Body of pancreas (tissue), 4 donors: ENCODE measurements around the gene ARHGEF17. TPM values are rescaled to one million over a fixed set of nuclear protein-coding genes. Genes with fewer than 3 reads are reported as not detected.

ENCODE experiments used
- ATAC-seq: fragments of 150-250 bp; one replicate; pipeline ENCODE4 v1.9.1; 2016
- DNase-seq, 4 donors: peaks; one replicate each; pipeline ENCODE4 v3.0.0-alpha.2; 2019
- H3K27ac ChIP-seq, 4 donors: fragments of 200-600 bp; sonication (generic); 1 replicate in 3 of 4; 2 replicates in 1 of 4; pipeline versions ENCODE4 v1.5.1 to v1.6.1; 2016 to 2019; ENCODE audit warnings: mild to moderate bottlenecking in 1 of 4, mixed read lengths in 1 of 4, moderate library complexity in 1 of 4
- H3K27me3 ChIP-seq, 2 donors: fragments of 200-600 bp; sonication (generic); one replicate each; pipeline ENCODE4 v1.6.0; 2016; ENCODE audit warnings: mild to moderate bottlenecking in 1 of 2
- H3K36me3 ChIP-seq, 2 donors: fragments of 200-600 bp; sonication (generic); replicated peaks in 1 of 2; 2 replicates each; pipeline ENCODE4 v1.5.1; 2016; ENCODE audit warnings: low read depth in 2 of 2; ENCODE audit not compliant: insufficient read depth in 1 of 2
- H3K4me1 ChIP-seq: fragments of 200-600 bp; sonication (generic); one replicate; pipeline ENCODE4 v1.6.0; 2016
- H3K4me3 ChIP-seq, 2 donors: fragments of 200-600 bp; sonication (generic); 1 replicate in 1 of 2; 2 replicates in 1 of 2; pipeline ENCODE4 v1.5.1; 2016 to 2019
- H3K9me3 ChIP-seq, 3 donors: fragments of 200-600 bp; sonication (generic); 1 replicate in 2 of 3; 2 replicates in 1 of 3; pipeline ENCODE4 v1.5.1; 2016
- POLR2A ChIP-seq, 3 donors: fragments of 450-650 bp; IDR thresholded peaks; one replicate each; pipeline ENCODE4 v1.6.1; 2016; ENCODE audit warnings: antibody characterized with exemption in 3 of 3, mild to moderate bottlenecking in 2 of 3
- WGBS, 2 donors: methylation state at CpG; one replicate each; pipeline ENCODE4 v1.1.5; 2017; 5-methylcytosine and 5-hydroxymethylcytosine counted together
- intact Hi-C: fragments of 100-400 bp; cut with DNase I; formaldehyde crosslinking; loops from one replicate; pipeline ENCODE4 v1.15.1; 2023
- total RNA-seq, 2 donors: library from RNA; depleted of rRNA; stranded (reverse); fragments of >200 nt; gene quantifications; one replicate each; pipeline ENCODE4 v1.1.0, GENCODE V29; 2016
- TF ChIP-seq, protein P1 (sequence below), 7 experiments: fragments of 450-650 bp in 4 of 7; fragments of 200-600 bp in 3 of 7; sonication (generic) in 3 of 7; IDR thresholded peaks; one replicate each; pipeline ENCODE4 v1.5.1; 2016 to 2019; ENCODE audit warnings: antibody characterized with exemption in 7 of 7

ARHGEF17 gene, protein sequence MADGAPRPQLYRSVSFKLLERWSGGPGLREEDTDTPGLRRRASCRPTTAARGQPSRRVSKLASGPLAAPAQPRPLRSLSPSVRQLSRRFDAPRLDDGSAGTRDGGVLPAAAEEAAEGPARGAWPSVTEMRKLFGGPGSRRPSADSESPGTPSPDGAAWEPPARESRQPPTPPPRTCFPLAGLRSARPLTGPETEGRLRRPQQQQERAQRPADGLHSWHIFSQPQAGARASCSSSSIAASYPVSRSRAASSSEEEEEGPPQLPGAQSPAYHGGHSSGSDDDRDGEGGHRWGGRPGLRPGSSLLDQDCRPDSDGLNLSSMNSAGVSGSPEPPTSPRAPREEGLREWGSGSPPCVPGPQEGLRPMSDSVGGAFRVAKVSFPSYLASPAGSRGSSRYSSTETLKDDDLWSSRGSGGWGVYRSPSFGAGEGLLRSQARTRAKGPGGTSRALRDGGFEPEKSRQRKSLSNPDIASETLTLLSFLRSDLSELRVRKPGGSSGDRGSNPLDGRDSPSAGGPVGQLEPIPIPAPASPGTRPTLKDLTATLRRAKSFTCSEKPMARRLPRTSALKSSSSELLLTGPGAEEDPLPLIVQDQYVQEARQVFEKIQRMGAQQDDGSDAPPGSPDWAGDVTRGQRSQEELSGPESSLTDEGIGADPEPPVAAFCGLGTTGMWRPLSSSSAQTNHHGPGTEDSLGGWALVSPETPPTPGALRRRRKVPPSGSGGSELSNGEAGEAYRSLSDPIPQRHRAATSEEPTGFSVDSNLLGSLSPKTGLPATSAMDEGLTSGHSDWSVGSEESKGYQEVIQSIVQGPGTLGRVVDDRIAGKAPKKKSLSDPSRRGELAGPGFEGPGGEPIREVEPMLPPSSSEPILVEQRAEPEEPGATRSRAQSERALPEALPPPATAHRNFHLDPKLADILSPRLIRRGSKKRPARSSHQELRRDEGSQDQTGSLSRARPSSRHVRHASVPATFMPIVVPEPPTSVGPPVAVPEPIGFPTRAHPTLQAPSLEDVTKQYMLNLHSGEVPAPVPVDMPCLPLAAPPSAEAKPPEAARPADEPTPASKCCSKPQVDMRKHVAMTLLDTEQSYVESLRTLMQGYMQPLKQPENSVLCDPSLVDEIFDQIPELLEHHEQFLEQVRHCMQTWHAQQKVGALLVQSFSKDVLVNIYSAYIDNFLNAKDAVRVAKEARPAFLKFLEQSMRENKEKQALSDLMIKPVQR (N-terminal part only)
- 10 to 100 TPM; 19.2 to 28.0 TPM for total RNA-seq

DNA sequence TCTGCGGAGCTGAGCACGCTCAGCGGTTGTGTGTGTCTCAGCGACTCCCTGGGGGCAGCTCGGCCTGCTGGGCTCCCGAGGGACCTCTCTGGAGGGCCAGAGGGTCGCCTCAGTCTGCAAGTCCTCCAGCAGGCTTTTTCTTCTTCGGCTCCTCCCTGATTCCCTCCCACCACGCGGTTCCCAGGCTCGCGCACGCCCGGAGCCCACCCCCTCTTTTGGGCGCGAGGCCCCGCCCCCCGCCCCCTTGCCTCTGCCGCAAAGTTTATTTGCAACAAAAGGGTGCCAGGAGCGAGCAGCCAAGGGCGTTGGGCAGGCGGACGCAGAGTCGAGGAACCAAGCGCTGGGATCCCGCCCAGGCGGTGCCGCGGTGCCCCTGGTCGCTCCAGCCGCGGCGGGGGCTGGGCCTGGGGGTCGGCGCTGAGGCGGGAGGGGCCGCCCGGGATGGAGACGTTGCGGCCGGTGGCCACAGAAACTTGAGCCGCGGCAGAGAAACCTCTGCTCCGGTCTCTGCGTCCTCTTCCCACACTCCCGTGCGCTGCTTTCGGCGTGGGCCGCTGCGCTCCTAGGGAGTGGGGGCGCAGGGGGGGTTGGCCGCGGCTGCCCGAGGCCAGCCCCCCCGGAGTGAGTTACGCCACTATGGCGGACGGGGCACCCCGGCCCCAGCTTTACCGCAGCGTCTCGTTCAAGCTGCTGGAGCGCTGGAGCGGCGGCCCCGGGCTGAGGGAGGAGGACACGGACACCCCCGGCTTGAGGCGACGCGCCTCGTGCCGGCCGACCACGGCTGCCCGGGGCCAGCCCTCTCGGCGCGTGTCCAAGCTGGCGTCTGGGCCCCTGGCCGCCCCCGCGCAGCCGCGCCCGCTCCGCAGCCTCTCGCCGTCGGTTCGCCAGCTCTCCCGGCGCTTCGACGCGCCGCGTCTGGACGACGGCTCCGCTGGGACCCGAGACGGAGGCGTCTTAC lies at the start of gene ARHGEF17:
Gene ARHGEF17, plus strand, starts transcription at position 274 of the 958 bp plus-strand sequence. Its CDS starts 363 bp downstream, at position 637.
- DNase-seq: peak; percentile 55 to 71 (median 64)
- ATAC-seq: peak; percentile 36
- peaks cover 47% of the 10 kb centered on the region for H3K4me1 ChIP-seq
- peak within 1 kb of the TSS; percentile 71 to 96 (median 90) for H3K27ac ChIP-seq
- H3K27me3 ChIP-seq: no peaks in the 10 kb centered on the region
- TF ChIP-seq POLR2A (IDR thresholded peaks at IDR 0.05): peak in 2 of 3 donors; percentile 26 to 35
- TF ChIP-seq, protein P1, sequence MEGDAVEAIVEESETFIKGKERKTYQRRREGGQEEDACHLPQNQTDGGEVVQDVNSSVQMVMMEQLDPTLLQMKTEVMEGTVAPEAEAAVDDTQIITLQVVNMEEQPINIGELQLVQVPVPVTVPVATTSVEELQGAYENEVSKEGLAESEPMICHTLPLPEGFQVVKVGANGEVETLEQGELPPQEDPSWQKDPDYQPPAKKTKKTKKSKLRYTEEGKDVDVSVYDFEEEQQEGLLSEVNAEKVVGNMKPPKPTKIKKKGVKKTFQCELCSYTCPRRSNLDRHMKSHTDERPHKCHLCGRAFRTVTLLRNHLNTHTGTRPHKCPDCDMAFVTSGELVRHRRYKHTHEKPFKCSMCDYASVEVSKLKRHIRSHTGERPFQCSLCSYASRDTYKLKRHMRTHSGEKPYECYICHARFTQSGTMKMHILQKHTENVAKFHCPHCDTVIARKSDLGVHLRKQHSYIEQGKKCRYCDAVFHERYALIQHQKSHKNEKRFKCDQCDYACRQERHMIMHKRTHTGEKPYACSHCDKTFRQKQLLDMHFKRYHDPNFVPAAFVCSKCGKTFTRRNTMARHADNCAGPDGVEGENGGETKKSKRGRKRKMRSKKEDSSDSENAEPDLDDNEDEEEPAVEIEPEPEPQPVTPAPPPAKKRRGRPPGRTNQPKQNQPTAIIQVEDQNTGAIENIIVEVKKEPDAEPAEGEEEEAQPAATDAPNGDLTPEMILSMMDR (IDR thresholded peaks at IDR 0.05): no peak
- peak within 1 kb of the TSS; percentile 37 to 45 for H3K4me3 ChIP-seq
- 0% methylated on average over 6 to 67 of the region's 105 CpGs for WGBS, 2 donors
- H3K36me3 ChIP-seq: no peaks in the 10 kb centered on the region
- intact Hi-C loops: no loop called here
- H3K9me3 ChIP-seq: no peaks in the 10 kb centered on the region

DNA sequence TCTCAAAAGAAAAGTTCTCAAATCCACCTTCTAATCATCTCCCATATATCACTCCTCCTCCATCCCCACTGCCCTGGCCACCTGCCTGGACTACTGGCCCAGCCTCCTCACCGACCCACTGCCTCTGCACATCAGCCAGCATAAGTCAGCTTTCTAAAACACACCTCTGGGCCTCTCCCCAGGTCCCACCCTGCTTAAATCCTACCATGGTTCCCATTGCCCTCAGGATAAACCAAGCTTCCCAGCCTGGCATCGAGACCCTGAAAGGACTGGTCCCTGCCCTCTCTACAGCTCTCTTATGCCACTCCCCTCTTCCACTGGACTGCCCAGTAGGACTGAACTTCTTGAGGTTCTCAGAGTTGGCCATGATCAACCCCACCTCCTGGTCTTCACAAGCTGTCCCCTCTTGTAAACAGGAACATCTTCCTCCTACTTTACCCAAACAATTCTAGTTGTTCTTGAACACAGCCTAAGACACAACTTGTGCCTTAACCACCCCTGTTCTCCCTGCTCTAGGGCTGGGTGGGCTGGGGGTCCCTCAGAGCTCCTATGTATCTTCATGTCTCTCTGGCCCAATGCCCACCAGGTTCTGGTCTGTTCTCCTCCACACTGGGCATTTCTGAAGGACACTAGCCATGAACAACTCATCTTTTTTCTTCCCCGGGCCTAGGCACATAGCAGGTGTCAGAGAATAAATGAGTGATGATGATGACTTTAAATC lies 48.5 kb upstream of the ARHGEF17 start:
- peaks cover 4% of the 10 kb centered on the region for H3K4me1 ChIP-seq
- ATAC-seq (no peak), DNase-seq (no peak)
- intact Hi-C loops: no loop called here
- H3K27ac ChIP-seq: no peak overlapping the region
- TF ChIP-seq POLR2A (IDR thresholded peaks at IDR 0.05): no peak
- TF ChIP-seq, protein P1 (IDR thresholded peaks at IDR 0.05): no peak
- no peaks in the 10 kb centered on the region for H3K9me3 ChIP-seq
- no peak overlapping the region for H3K4me3 ChIP-seq
- no peaks in the 10 kb centered on the region for H3K36me3 ChIP-seq
- WGBS, 2 donors: 82% methylated on average over 3 of the region's 3 CpGs
- H3K27me3 ChIP-seq: peaks cover 0 to 6% of the 10 kb centered on the region in 2 donors

DNA sequence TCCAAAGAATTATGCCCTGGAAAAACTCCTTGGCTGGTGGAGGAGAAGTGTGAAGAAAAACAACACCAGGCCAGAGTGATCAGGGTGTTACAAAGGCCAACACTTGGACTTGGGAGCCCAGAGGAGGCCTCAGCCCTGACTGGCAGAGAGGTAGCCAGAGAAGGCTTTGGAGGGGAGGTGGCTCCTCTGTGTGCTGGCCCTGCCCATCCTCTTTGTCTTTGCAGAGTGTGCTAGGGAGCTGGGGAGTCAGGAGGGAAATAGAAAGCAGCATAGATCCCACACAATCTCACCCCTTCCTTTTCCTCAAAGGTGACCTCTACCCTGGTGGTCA lies 48.0 kb upstream of the ARHGEF17 start:
- no peak for DNase-seq
- intact Hi-C loops: no loop called here
- no peak for TF ChIP-seq POLR2A (IDR thresholded peaks at IDR 0.05)
- TF ChIP-seq, protein P1 (IDR thresholded peaks at IDR 0.05): no peak
- Histone ChIP-seq H3K9me3 (no peaks in the 10 kb centered on the region), H3K36me3 (no peaks in the 10 kb centered on the region), H3K4me1 (peaks cover 5% of the 10 kb centered on the region), H3K27me3 (peaks cover 0 to 9% of the 10 kb centered on the region in 2 donors), H3K27ac (no peak overlapping the region), H3K4me3 (no peak overlapping the region)
- no peak for ATAC-seq
